GM10847 (cell line): ENCODE measurements around the gene AGXT.

ENCODE experiments used
- POLR2A ChIP-seq: IDR thresholded peaks from 2 replicates; pipeline ENCODE4 v1.6.1; 2011; ENCODE audit not compliant: insufficient read length; ENCODE audit errors: extremely low read depth

Gene AGXT

GRCh38 chr2:240918258-240919091 is 49.9 kb downstream of the AGXT start:
- TF ChIP-seq POLR2A, result no peak

- TF ChIP-seq POLR2A, result no peak
Observed at GRCh38 chr2:240919161-240919781, 50.6 kb downstream of the AGXT start.

GRCh38 chr2:240919786-240920782 is 51.5 kb downstream of the AGXT start:
- TF ChIP-seq POLR2A, result no peak

GRCh38 chr2:240920783-240921231 is 52.2 kb downstream of the AGXT start:
- TF ChIP-seq POLR2A, result no peak

DNA sequence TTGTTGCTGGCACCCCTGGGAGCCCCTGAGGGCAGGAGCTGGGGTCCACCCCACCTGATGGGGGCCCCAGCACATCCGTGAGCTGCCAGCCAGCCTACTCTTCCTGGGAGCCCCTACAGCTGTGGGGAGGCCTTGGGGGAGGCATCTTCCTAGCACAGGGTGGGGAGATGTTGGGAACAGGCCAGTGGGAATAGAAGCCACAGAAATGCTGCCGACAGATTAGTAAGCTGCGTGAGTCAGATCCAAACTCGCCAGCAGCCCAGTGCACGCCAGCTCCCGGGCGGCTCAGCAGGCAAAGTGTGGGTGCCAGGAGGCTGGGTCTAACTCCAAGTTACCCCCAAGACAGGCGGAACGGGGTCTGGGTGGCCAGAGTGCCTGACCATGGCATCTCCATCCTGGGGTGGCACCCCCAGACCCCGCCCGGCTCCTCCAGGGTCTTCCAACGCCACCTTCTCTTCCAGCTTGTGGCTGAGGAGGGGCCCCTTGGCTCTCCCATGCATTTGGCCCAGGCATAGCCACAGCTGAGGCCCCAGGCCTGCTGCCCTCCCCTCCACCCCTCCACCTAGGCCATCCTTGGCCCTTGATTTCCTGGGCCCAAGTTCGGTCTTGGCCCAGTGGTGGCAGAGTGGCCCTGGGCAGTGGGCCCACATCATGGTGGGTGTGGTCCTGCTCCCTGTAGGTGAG is 52.8 kb downstream of the AGXT start:
- no peak for TF ChIP-seq POLR2A

DNA sequence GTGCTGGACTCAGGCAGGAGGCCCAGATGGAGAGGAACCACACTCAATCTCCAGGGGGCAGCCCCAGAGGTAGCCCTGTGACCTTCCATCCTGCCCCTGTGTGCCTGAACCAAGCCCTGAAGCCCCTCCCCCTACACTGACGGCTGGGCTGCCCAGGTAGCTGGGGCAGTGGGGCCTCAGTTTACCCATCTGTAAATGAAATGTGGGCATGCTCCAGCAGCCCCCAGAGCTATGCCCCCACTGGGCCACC is 53.3 kb downstream of the AGXT start:
- no peak for TF ChIP-seq POLR2A

DNA sequence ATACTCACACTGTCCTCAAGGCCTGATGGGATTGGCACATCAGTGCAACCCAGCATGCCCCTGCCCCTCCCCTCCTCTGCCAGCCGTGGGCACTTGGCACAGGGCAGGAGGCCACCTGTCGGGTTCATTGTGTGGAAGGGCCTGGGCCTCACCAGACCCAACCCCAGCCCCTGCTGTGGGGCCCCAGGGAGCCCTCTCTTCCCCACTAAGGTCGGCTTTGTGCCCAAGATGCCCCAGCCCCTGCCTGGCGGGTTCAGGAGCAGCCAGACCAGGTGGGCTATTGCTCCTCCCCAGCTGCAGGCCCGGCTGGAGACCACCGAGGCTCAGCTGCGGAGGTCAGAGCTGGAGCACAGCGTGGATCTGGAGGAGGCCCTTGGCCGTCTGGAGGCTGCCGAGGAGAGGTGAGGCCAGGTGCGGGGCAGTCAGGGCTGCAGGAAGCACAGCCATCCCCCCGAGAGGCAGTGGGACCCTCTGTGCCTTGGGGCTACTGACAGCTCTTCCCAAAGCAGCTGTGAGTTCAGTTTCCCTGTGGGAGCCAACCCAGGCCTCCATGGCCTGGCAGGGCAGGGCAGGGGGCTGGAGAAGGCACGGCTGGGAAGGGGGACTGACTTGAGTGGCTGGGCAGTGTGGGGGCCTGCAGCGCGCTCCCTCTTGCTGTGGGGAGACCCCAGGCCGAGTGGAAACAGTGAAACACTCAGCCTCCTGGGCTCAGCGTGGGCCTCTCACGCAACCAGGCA is 53.8 kb downstream of the AGXT start:
- no peak for TF ChIP-seq POLR2A

GRCh38 chr2:240922982-240923537 is 54.4 kb downstream of the AGXT start:
- TF ChIP-seq POLR2A, result no peak

DNA sequence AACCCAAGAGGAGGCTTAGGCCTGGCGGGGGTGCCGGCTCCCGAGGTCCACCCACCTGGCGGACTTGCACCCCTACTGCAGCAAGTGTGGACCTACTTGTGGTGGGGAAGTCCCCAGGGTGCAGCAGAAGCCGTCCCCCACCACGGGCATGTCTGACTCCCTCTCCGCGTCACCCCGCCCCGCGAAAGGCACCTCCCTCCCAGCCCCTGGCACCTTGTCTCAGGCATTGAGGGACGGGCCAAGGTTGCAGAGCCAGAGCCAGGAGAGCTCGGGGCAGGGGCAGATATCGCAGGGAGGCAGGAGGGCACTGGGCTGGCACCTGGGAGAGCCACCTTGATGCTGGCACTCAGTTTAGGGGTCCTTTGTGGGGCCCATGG is 56.6 kb downstream of the AGXT start:
- no peak for TF ChIP-seq POLR2A

- no peak for TF ChIP-seq POLR2A
Observed at GRCh38 chr2:240925568-240926515, 57.2 kb downstream of the AGXT start.

- no peak for TF ChIP-seq POLR2A
Observed at GRCh38 chr2:240926516-240927389, 58.1 kb downstream of the AGXT start.

GRCh38 chr2:240927390-240927781 is 58.8 kb downstream of the AGXT start:
- no peak for TF ChIP-seq POLR2A
